Mucosa of descending colon (tissue), 3 donors: ENCODE results near the gene PLCG1. TPM values are rescaled to one million over a fixed set of nuclear protein-coding genes. Genes with fewer than 3 reads are reported as not detected.

Experiments
- ATAC-seq: fragments of 200-7000 bp; cut with Tn5 transposase; one replicate; pipeline ENCODE4 v1.9.1; 2020; ENCODE audit warnings: mild to moderate bottlenecking, moderate library complexity
- DNase-seq, 3 donors: peaks; one replicate each; pipeline ENCODE4 v3.0.0-alpha.2; 2020
- H3K36me3 ChIP-seq: fragments of 200-600 bp; one replicate; pipeline ENCODE4 v1.8.0; 2021; ENCODE audit warnings: low read depth, mild to moderate bottlenecking
- H3K4me1 ChIP-seq: fragments of 200-600 bp; one replicate; pipeline ENCODE4 v1.8.0; 2021; ENCODE audit warnings: low read depth, mild to moderate bottlenecking
- H3K4me3 ChIP-seq: fragments of 200-600 bp; one replicate; pipeline ENCODE4 v1.8.0; 2021; ENCODE audit warnings: mild to moderate bottlenecking
- H3K9me3 ChIP-seq: fragments of 200-600 bp; one replicate; pipeline ENCODE4 v1.8.0; 2021; ENCODE audit warnings: mild to moderate bottlenecking
- intact Hi-C, 2 donors: fragments of 100-400 bp; cut with DNase I in 1 of 2; cut with micrococcal nuclease in 1 of 2; formaldehyde crosslinking; loops; one replicate each; pipeline versions ENCODE4 v1.11.0 to v1.11.1; 2022; cut with DNase I, micrococcal nuclease
- total RNA-seq, 3 donors: library from RNA; stranded (reverse); fragmentation: NEBNext Ultra II Directional in 2 of 3; extraction: Animal tissue kit (Norgen Biotek cat#: 25700) in 2 of 3; gene quantifications; one replicate each; pipeline versions ENCODE4 v1.2.1 to v1.2.4, GENCODE V29; 2021 to 2023
- TF ChIP-seq, protein P1 (sequence below): fragments of 200-600 bp; IDR thresholded peaks from one replicate; pipeline ENCODE4 v1.8.0; 2022; ENCODE audit warnings: antibody characterized with exemption, mild to moderate bottlenecking
- donor health status: DM: no; HTN: no; CAD: no; lungs with moderate emphysema.
- donor health status: DM: no; HTN: no; CAD: no.
- donor health status: DM: no; HTN: yes; CAD: no.

PLCG1 gene
- total RNA-seq, 3 donors from 2014 or later = 65.2 to 98.4 (median 85.4) TPM

- TF ChIP-seq, protein P1, sequence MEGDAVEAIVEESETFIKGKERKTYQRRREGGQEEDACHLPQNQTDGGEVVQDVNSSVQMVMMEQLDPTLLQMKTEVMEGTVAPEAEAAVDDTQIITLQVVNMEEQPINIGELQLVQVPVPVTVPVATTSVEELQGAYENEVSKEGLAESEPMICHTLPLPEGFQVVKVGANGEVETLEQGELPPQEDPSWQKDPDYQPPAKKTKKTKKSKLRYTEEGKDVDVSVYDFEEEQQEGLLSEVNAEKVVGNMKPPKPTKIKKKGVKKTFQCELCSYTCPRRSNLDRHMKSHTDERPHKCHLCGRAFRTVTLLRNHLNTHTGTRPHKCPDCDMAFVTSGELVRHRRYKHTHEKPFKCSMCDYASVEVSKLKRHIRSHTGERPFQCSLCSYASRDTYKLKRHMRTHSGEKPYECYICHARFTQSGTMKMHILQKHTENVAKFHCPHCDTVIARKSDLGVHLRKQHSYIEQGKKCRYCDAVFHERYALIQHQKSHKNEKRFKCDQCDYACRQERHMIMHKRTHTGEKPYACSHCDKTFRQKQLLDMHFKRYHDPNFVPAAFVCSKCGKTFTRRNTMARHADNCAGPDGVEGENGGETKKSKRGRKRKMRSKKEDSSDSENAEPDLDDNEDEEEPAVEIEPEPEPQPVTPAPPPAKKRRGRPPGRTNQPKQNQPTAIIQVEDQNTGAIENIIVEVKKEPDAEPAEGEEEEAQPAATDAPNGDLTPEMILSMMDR = no peak
- Histone ChIP-seq H3K9me3 (no peaks in the 10 kb centered on the region), H3K4me1 (peaks cover 7% of the 10 kb centered on the region), H3K4me3 (no peak overlapping the region), H3K36me3 (no peaks in the 10 kb centered on the region)
- intact Hi-C loops = no loop called here
- ATAC-seq = no peak
- no peak for DNase-seq
These were observed 20.8 kb downstream of the PLCG1 start for GRCh38 chr20:41158082-41158625.

- Histone ChIP-seq H3K4me1 (peaks cover 7% of the 10 kb centered on the region), H3K9me3 (no peaks in the 10 kb centered on the region), H3K36me3 (peaks cover 5% of the 10 kb centered on the region), H3K4me3 (no peak overlapping the region)
- no peak for DNase-seq
- intact Hi-C loops = no loop called here
- ATAC-seq = no peak
- TF ChIP-seq, protein P1 = no peak
These were observed 22.2 kb downstream of the PLCG1 start for GRCh38 chr20:41159547-41159946.

GRCh38 chr20:41160686-41161085 lies 23.3 kb downstream of the PLCG1 start:
- TF ChIP-seq, protein P1 = no peak
- Histone ChIP-seq H3K9me3 (no peaks in the 10 kb centered on the region), H3K4me1 (peaks cover 7% of the 10 kb centered on the region), H3K36me3 (peaks cover 16% of the 10 kb centered on the region), H3K4me3 (no peak overlapping the region)
- ATAC-seq = no peak
- intact Hi-C loops = no loop called here
- DNase-seq = no peak

DNA sequence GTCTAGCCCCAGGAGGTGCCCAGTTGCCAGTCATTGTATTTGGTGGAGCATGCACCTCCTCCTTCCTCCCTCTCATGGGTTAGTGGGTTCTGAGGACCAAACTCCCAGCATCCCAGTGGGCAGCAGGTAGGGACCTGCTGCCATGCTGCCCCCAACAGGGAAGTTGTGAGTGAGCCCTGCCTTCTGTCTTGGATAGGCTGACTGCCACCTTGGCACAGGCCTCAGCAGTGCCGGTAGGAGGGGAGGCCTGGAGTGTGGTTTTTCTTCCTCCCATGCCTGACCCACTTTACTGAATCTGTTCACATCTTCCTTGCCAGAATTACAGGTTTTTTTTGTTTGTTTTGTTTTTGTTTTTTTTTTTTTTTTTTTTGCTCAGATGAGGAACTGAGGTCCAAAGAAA lies 24.5 kb downstream of the PLCG1 start:
- Histone ChIP-seq H3K4me3 (no peak overlapping the region), H3K9me3 (no peaks in the 10 kb centered on the region), H3K36me3 (peaks cover 16% of the 10 kb centered on the region), H3K4me1 (peaks cover under 1% of the 10 kb centered on the region)
- ATAC-seq = no peak
- intact Hi-C loops = no loop called here
- no peak for DNase-seq
- TF ChIP-seq, protein P1 = no peak

- H3K9me3 ChIP-seq = no peaks in the 10 kb centered on the region
- intact Hi-C loops = no loop called here
- H3K4me1 ChIP-seq = no peaks in the 10 kb centered on the region
- no peak overlapping the region for H3K4me3 ChIP-seq
- peaks cover 16% of the 10 kb centered on the region for H3K36me3 ChIP-seq
- TF ChIP-seq, protein P1 = no peak
- ATAC-seq = no peak
- DNase-seq = no peak
These were observed 25.1 kb downstream of the PLCG1 start for GRCh38 chr20:41162396-41162795.

DNA sequence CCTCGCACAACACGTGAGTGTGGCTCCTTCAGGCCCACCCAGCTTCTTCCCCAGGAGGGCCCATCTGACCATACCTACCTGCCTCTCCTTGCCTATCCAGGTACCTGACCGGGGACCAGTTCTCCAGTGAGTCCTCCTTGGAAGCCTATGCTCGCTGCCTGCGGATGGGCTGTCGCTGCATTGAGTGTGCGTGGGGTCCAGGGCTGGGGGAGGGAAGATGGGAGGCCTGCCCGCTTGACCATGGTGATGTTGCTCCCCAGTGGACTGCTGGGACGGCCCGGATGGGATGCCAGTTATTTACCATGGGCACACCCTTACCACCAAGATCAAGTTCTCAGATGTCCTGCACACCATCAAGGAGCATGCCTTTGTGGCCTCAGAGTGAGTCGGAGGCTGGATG lies 26.5 kb downstream of the PLCG1 start:
- H3K9me3 ChIP-seq = no peaks in the 10 kb centered on the region
- H3K4me3 ChIP-seq = no peak overlapping the region
- intact Hi-C loops = no loop called here
- peaks cover 16% of the 10 kb centered on the region for H3K36me3 ChIP-seq
- DNase-seq (no peak), ATAC-seq (no peak)
- TF ChIP-seq, protein P1 = no peak
- no peaks in the 10 kb centered on the region for H3K4me1 ChIP-seq
